ENCODE results near the gene SLC17A9.

The SLC17A9 gene

DNA sequence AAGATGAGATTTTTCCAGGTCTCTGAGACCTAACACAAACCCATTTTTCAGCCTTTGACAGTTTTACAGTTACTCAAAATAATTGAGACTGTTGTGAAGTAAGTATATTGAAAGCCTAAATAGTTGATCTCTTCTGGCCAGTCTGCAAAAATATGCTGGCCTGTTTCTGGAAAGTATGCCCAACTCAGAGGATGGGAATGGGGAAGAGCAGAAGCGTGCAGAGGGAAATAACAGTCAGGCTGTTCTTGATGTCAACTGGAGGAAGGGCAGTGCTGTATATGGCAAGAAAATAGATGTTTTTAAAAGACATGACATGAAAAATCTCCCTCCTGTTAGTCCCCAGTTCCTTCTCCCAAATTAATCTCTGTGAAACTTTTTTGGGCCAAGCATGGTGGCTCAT, 10.7 kb upstream of the SLC17A9 start:
- TF ChIP-seq, protein P1, sequence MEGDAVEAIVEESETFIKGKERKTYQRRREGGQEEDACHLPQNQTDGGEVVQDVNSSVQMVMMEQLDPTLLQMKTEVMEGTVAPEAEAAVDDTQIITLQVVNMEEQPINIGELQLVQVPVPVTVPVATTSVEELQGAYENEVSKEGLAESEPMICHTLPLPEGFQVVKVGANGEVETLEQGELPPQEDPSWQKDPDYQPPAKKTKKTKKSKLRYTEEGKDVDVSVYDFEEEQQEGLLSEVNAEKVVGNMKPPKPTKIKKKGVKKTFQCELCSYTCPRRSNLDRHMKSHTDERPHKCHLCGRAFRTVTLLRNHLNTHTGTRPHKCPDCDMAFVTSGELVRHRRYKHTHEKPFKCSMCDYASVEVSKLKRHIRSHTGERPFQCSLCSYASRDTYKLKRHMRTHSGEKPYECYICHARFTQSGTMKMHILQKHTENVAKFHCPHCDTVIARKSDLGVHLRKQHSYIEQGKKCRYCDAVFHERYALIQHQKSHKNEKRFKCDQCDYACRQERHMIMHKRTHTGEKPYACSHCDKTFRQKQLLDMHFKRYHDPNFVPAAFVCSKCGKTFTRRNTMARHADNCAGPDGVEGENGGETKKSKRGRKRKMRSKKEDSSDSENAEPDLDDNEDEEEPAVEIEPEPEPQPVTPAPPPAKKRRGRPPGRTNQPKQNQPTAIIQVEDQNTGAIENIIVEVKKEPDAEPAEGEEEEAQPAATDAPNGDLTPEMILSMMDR (IDR thresholded peaks at IDR 0.05; ENCODE audit: insufficient read depth, low read depth, low read length, missing control alignments): no peak
- no peak for DNase-seq (ENCODE audit: low read depth)
- no peak overlapping the region for H3K4me3 ChIP-seq (ENCODE audit: low read length)

DNA sequence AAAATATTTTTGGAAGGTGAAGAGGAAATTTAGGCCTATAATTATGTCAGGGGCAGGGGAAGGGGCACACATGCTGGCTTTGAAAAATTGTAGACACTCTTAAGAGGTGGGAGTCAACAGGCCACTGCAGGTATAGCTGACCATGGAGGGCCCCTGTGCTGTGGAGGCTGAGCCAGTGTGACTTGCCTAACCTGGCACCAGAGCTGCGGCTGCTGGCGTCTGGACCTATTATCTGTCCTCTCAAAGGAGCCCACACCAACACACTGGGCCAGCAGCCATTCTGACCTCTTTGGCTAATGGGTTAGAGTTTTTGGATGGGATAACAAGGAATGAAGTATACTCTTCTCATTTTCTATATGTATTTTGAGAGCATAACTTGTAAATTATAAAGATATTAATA, 10.1 kb upstream of the SLC17A9 start:
- TF ChIP-seq, protein P1 (IDR thresholded peaks at IDR 0.05; ENCODE audit: insufficient read depth, low read depth, low read length, missing control alignments): no peak
- H3K4me3 ChIP-seq (ENCODE audit: low read length): no peak overlapping the region
- no peak for DNase-seq (ENCODE audit: low read depth)

DNA sequence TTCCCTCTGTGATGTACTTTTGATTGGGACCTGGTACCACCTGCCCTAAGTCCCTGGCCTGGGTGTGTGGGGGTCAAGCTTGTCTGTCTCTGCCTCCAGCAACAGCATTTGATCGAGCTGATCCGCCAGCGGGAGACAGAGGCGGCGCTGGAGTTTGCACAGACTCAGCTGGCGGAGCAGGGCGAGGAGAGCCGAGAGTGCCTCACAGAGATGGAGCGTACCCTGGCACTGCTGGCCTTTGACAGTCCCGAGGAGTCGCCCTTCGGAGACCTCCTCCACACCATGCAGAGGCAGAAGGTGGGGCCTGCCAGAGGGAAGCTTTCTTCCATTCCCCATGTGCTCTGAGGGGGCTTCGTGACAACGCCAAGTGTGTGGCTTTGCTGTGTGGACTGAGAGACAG, 9.1 kb upstream of the SLC17A9 start:
- DNase-seq (ENCODE audit: low read depth): no peak
- TF ChIP-seq, protein P1 (IDR thresholded peaks at IDR 0.05; ENCODE audit: insufficient read depth, low read depth, low read length, missing control alignments): no peak

DNA sequence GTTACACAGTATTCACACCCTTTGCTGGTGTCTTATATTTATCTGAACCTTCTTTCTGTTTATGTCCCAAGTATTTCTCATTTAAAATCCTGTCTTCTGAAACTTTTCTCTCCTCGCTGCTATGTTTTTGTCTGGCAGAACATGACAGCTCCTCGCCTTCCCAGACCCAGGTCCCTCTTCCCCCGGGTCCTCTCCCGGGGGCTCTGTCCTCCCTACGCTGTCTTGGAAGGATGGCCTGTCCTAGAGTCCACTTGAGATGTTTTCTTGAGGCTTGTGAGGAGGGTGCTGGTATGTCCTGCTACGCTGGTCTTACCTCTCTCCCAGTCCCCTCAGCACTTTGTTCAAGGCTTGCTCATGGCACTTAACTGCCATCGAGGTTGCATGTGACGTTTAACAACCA, 8.3 kb upstream of the SLC17A9 start:
- TF ChIP-seq, protein P1 (IDR thresholded peaks at IDR 0.05; ENCODE audit: insufficient read depth, low read depth, low read length, missing control alignments): no peak
- H3K4me3 ChIP-seq (ENCODE audit: low read length): no peak overlapping the region
- DNase-seq (ENCODE audit: low read depth): no peak

More for the DNA sequence above, 9.1 kb upstream of the SLC17A9 start:
- no peak overlapping the region for H3K4me3 ChIP-seq (ENCODE audit: low read length)

DNA sequence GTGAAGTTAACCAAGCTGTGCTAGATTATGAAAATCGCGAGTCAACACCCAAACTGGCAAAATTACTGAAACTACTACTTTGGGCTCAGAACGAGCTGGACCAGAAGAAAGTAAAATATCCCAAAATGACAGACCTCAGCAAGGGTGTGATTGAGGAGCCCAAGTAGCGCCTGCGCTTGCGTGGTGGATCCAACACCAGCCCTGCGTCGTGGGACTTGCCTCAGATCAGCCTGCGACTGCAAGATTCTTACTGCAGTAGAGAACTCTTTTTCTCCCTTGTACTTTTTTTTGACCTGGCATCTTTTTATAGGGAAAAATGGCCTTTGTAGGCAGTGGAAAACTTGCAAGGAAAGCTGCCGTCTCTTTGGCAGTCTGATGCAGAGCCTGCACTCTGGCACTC, 7.8 kb upstream of the SLC17A9 start:
- no peak overlapping the region for H3K4me3 ChIP-seq (ENCODE audit: low read length)
- no peak for DNase-seq (ENCODE audit: low read depth)
- TF ChIP-seq, protein P1 (IDR thresholded peaks at IDR 0.05; ENCODE audit: insufficient read depth, low read depth, low read length, missing control alignments): no peak

DNA sequence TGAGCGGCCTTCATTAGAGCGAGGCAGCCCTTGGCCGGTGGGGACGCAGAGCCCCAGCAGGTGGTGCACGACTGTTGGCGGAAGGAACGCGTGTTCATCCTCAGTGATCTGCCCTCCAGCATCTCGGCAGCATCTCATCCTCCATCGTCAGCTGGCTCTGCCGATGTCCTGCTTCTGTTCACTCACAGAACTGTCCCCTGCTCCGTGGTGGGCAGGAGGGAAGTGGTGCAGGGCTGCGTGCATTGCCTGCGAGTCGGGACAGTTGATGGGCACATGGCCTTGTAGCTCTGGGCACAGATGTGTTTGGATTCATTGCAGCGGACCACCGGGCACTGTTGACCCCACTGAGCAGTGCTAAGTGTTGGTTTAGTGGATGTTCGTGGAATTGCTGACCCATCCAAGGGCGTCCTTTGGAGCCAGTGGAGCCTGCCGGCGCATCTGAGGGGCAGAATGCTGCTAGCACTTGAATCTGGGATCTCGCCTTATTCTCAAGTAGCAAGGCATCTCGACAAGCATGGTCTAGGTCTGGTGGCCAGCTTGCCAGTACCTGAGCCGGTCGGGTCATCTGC, 6.7 kb upstream of the SLC17A9 start:
- DNase-seq (ENCODE audit: low read depth): no peak
- no peak overlapping the region for H3K4me3 ChIP-seq (ENCODE audit: low read length)
- TF ChIP-seq, protein P1 (IDR thresholded peaks at IDR 0.05; ENCODE audit: insufficient read depth, low read depth, low read length, missing control alignments): no peak

DNA sequence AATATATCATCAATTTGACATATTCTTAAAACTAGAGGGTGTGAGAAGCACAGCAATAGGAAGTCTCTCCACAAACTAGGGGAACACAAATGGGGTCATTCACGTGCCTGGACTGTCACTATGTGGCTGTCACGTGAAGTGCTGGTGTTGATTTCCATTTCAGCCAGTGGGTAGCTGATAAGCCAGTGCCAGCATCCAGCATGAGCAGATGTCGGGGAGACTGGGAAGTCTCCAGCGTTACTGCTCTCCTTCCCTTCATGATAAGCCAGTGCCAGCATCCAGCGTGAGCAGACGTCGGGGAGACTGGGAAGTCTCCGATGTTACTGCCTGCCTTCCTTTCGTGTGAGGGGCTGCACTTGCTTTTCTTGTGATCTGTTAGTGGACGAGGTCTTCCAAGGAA, 5.6 kb upstream of the SLC17A9 start:
- no peak overlapping the region for H3K4me3 ChIP-seq (ENCODE audit: low read length)
- TF ChIP-seq, protein P1 (IDR thresholded peaks at IDR 0.05; ENCODE audit: insufficient read depth, low read depth, low read length, missing control alignments): no peak
- no peak for DNase-seq (ENCODE audit: low read depth)
